Esophagus squamous epithelium (tissue), 4 donors: ENCODE results near the gene TGFB1I1.

ENCODE experiments used
- CTCF ChIP-seq, 6 experiments: fragments of 450-650 bp in 4 of 6; fragments of 200-600 bp in 2 of 6; sonication (generic) in 2 of 6; IDR thresholded peaks; one replicate each; pipeline ENCODE4 v1.5.1; 2016 to 2019; ENCODE audit warnings: antibody characterized with exemption in 6 of 6, mild to moderate bottlenecking in 4 of 6, moderate library complexity in 4 of 6
- POLR2A ChIP-seq, 4 donors: fragments of 450-650 bp; IDR thresholded peaks; one replicate each; pipeline ENCODE4 v1.6.1; 2017; ENCODE audit warnings: antibody characterized with exemption in 4 of 4, mild to moderate bottlenecking in 4 of 4, moderate library complexity in 3 of 4

GRCh38 chr16:31486045-31486444 is 14.1 kb downstream of the TGFB1I1 start:
- no peak for TF ChIP-seq CTCF (IDR thresholded peaks at IDR 0.05)
- no peak for TF ChIP-seq POLR2A (IDR thresholded peaks at IDR 0.05)
